ENCODE results near the gene METTL15. TPM values are rescaled to one million over a fixed set of nuclear protein-coding genes. Genes with fewer than 3 reads are reported as not detected.

The METTL15 gene
- total and polyA plus RNA-seq, 2 experiments from 2014 or later = 9.0 to 19.8 TPM

GRCh38 chr11:28107750-28108618 lies at the start of gene METTL15, which contains the start of gene KIF18A (continued):
- no peak for TF ChIP-seq REST (IDR thresholded peaks at IDR 0.05; ENCODE audit: unreplicated experiment)
- TF ChIP-seq JUNB (IDR thresholded peaks at IDR 0.05; ENCODE audit: unreplicated experiment) = no peak
- no peak for TF ChIP-seq STAT1 (IDR thresholded peaks at IDR 0.05; ENCODE audit: unreplicated experiment)

- Mint-ChIP-seq H3K4me1 (no peaks in the 10 kb centered on the region), H3K27ac (no peak overlapping the region), H3K27me3 (ENCODE audit: insufficient read depth, low read depth, poor library complexity) (no peaks in the 10 kb centered on the region), H3K4me3 (no peak overlapping the region), H3K9me3 (no peaks in the 10 kb centered on the region), H3K36me3 (ENCODE audit: low read depth) (peaks cover 7% of the 10 kb centered on the region; the same call in 1 of the 3 replicates)
- Histone ChIP-seq H3K27me3 (ENCODE audit: insufficient read depth) (no peaks in the 10 kb centered on the region), H3K27ac (ENCODE audit: low read depth) (no peak overlapping the region), H3K4me2 (no peak overlapping the region), H2AFZ (no peak overlapping the region), H3K79me2 (replicated peaks; ENCODE audit: insufficient read depth) (no peaks in the 10 kb centered on the region), H4K20me1 (replicated peaks; ENCODE audit: insufficient read depth) (no peaks in the 10 kb centered on the region), H3K4me3 (no peak overlapping the region), H3F3A (replicated peaks; ENCODE audit: low read depth) (no peaks in the 10 kb centered on the region), H3K9me2 (ENCODE audit: insufficient read depth) (no peaks in the 10 kb centered on the region), H3K4me1 (ENCODE audit: insufficient read depth) (no peaks in the 10 kb centered on the region), H3K36me3 (ENCODE audit: insufficient read depth) (peaks cover 6% of the 10 kb centered on the region)
- DNase-seq (ENCODE audit: low spot score) (no peak), ATAC-seq (no peak)
- TF ChIP-seq EZH2phosphoT487 (IDR thresholded peaks at IDR 0.05; ENCODE audit: unreplicated experiment) = no peak
- TF ChIP-seq REST (IDR thresholded peaks at IDR 0.05; ENCODE audit: unreplicated experiment) = no peak
- no peak for TF ChIP-seq ZNF462 (CRISPR knock-in tag; IDR thresholded peaks at IDR 0.05)
- TF ChIP-seq ETS1 (IDR thresholded peaks at IDR 0.05) = no peak
- TF ChIP-seq ZNF114 (CRISPR knock-in tag; IDR thresholded peaks at IDR 0.05) = no peak
- TF ChIP-seq STAT1 (IDR thresholded peaks at IDR 0.05; ENCODE audit: unreplicated experiment) = no peak
- no peak for TF ChIP-seq POLR2AphosphoS5 (IDR thresholded peaks at IDR 0.05; ENCODE audit: low read depth)
These were observed 36.9 kb upstream of the METTL15 start for GRCh38 chr11:28071305-28071704.

Measured in GM23338 (cell line).